Measurements from ENCODE around the gene PRSS22. TPM values are rescaled to one million over a fixed set of nuclear protein-coding genes. Genes with fewer than 3 reads are reported as not detected.

The PRSS22 gene
- total and polyA plus RNA-seq, 10 of the 15 experiments (the other 5 are each of a cell fraction or from before 2014, with no cell fraction given), result not detected

GRCh38 chr16:2856686-2857450 is 1.1 kb downstream of the PRSS22 start:
- RAD21 ChIA-PET (ENCODE audit: unreplicated experiment), result no interaction called here
- POLR2A ChIA-PET, result no interaction called here
- no peak for DNase-seq (ENCODE audit: low read depth, low spot score)
- Histone ChIP-seq H3K4me1 (ENCODE audit: control insufficient read depth, insufficient read depth, low read length) (no peaks in the 10 kb centered on the region), H3K4me2 (ENCODE audit: control insufficient read depth, insufficient read depth) (no peak overlapping the region), H3K36me3 (ENCODE audit: control insufficient read depth in 2 of 2, insufficient read depth in 2 of 2, low read length in 1 of 2) (no peaks in the 10 kb centered on the region), H3K79me2 (ENCODE audit: control insufficient read depth, insufficient read depth, low read length) (no peaks in the 10 kb centered on the region), H3K9ac (ENCODE audit: control insufficient read depth, insufficient read depth, low read length) (no peak overlapping the region), H2AFZ (ENCODE audit: control insufficient read depth, low read depth, low read length) (no peak overlapping the region), H3K4me3 (no peak overlapping the region), H4K20me1 (ENCODE audit: control insufficient read depth, insufficient read depth) (no peaks in the 10 kb centered on the region), H3K27me3 (replicated peaks in 1 of 2; ENCODE audit: control insufficient read depth in 2 of 2, insufficient read depth in 2 of 2, low read length in 1 of 2) (no peaks in the 10 kb centered on the region; a peak in 1 of 4 replicates), H3K9me3 (replicated peaks; ENCODE audit: control insufficient read depth, insufficient read depth, low read length) (peaks cover 3% of the 10 kb centered on the region; the same call in 2 of the 3 replicates), H3K27ac (ENCODE audit: control insufficient read depth, insufficient read depth) (no peak overlapping the region)
- in situ Hi-C loops (cut with MboI), result no loop called here
- intact Hi-C loops (cut with micrococcal nuclease; ENCODE audit: unreplicated experiment), result loop anchor here (10.0 kb wide), 1 partner anchor 52 kb away; no protein-coding TSS in a partner anchor
- BruUV-seq (replicated peaks), result no TSS peak
- SMC1A ChIA-PET (ENCODE audit: uncharacterized antibody, unreplicated experiment), result no interaction called here
- TF ChIP-seq WRNIP1 (IDR thresholded peaks at IDR 0.05; ENCODE audit: borderline replicate concordance, low read depth, low read length) (no peak), FOXK2 (IDR thresholded peaks at IDR 0.05) (no peak), EP300 (IDR thresholded peaks at IDR 0.05; ENCODE audit: borderline replicate concordance in 1 of 2, control insufficient read depth in 1 of 2, low read depth in 2 of 2, low read length in 2 of 2) (no peak), HCFC1 (IDR thresholded peaks at IDR 0.05; ENCODE audit: low read length) (no peak), PAX8 (IDR thresholded peaks at IDR 0.05) (no peak), CBX5 (IDR thresholded peaks at IDR 0.05; ENCODE audit: low read depth) (no peak), TCF7 (IDR thresholded peaks at IDR 0.05; ENCODE audit: borderline replicate concordance) (no peak), FOS (IDR thresholded peaks at IDR 0.05; ENCODE audit: borderline replicate concordance, extremely low read depth, insufficient read length) (no peak), ZBTB40 (IDR thresholded peaks at IDR 0.05; ENCODE audit: borderline replicate concordance) (no peak)
- TF ChIP-seq, protein P1, sequence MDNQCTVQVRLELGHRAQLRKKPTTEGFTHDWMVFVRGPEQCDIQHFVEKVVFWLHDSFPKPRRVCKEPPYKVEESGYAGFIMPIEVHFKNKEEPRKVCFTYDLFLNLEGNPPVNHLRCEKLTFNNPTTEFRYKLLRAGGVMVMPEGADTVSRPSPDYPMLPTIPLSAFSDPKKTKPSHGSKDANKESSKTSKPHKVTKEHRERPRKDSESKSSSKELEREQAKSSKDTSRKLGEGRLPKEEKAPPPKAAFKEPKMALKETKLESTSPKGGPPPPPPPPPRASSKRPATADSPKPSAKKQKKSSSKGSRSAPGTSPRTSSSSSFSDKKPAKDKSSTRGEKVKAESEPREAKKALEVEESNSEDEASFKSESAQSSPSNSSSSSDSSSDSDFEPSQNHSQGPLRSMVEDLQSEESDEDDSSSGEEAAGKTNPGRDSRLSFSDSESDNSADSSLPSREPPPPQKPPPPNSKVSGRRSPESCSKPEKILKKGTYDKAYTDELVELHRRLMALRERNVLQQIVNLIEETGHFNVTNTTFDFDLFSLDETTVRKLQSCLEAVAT (IDR thresholded peaks at IDR 0.05), result no peak
- no peak for FAIRE-seq
- CTCF ChIA-PET, result interaction anchor here (0.6 kb wide), 1 partner anchor 13 kb away, joined by 3 read pairs; no protein-coding TSS in a partner anchor
- 59% methylated on average over 21 of the region's 24 CpGs for WGBS (ENCODE audit: insufficient coverage, insufficient replicate concordance, low lambda C conversion rate, missing lambda C conversion rate)
- ATAC-seq, result no peak

Measured in GM12878 (cell line).